K562 (cell line): Measurements from ENCODE around the gene PTK7. TPM values are rescaled to one million over a fixed set of nuclear protein-coding genes. Genes with fewer than 3 reads are reported as not detected.

Source experiments
- ARHGAP35 ChIP-seq: fragments of 450-650 bp; IDR thresholded peaks from 2 replicates; pipeline ENCODE4 v1.6.1; 2018; ENCODE audit not compliant: partially characterized antibody
- ARNT ChIP-seq, 2 experiments: fragments of 450-650 bp; IDR thresholded peaks; 2 replicates each; pipeline ENCODE4 v1.6.1; 2016; ENCODE audit warnings: mild to moderate bottlenecking in 1 of 2
- BRD4 ChIP-seq: fragments of 200-600 bp; sonication (generic); IDR thresholded peaks from 2 replicates; pipeline ENCODE4 v1.6.1; 2017; ENCODE audit warnings: inconsistent platforms
- MCM3 ChIP-seq: fragments of 450-650 bp; IDR thresholded peaks from 2 replicates; pipeline ENCODE4 v1.6.1; 2016
- NEUROD1 ChIP-seq: fragments of 150-350 bp; IDR thresholded peaks from 2 replicates; pipeline ENCODE4 v1.6.1; 2014; ENCODE audit warnings: borderline replicate concordance, low read length, low read depth; ENCODE audit not compliant: partially characterized antibody
- SAFB ChIP-seq: fragments of 200-400 bp; formaldehyde crosslinking; IDR thresholded peaks from 2 replicates; pipeline ENCODE4 v1.6.1; 2017; ENCODE audit warnings: low read depth, low read length, borderline replicate concordance
- SMARCA5 ChIP-seq: fragments of 450-650 bp; IDR thresholded peaks from 2 replicates; pipeline ENCODE4 v1.6.1; 2016
- SP1 ChIP-seq: sonication (generic); formaldehyde crosslinking; IDR thresholded peaks from 2 replicates; pipeline ENCODE4 v1.8.1; 2022; ENCODE audit warnings: mild to moderate bottlenecking, missing genetic modification reagents
- ZNF124 ChIP-seq: sonication (generic); formaldehyde crosslinking; IDR thresholded peaks from 2 replicates; pipeline ENCODE4 v1.8.1; 2022; ENCODE audit warnings: missing genetic modification reagents
- polyA plus RNA-seq, 8 experiments: library from polyadenylated mRNA; depleted of rRNA in 4 of 8; stranded (reverse) in 5 of 8; unstranded in 3 of 8; fragments of >200 nt; fragmentation: Nextera tagmentation in 2 of 8; fragmentation: Illumina TruSeq in 1 of 8; extraction: Ambion mirVana in 2 of 8; extraction: Trizol in 1 of 8; gene quantifications; 2 replicates each; pipeline versions ENCODE4 v1.2.1 to v1.2.3, GENCODE V29; 2011 to 2014; ENCODE audit warnings: inconsistent platforms in 1 of 8, missing spikeins in 1 of 8
- total RNA-seq, 7 experiments: library from RNA; depleted of rRNA in 6 of 7; stranded (reverse); fragments of >200 nt in 6 of 7; fragmentation: Illumina TruSeq in 2 of 7; extraction: Trizol in 2 of 7; gene quantifications; 2 replicates each; pipeline versions ENCODE4 v1.2.1 to v1.2.3, GENCODE V29; 2011 to 2021; ENCODE audit warnings: low replicate concordance in 1 of 7
- TF ChIP-seq, protein P1 (sequence below): fragments of 450-650 bp; formaldehyde crosslinking; IDR thresholded peaks from 2 replicates; pipeline ENCODE4 v1.4.0; 2022; ENCODE audit warnings: missing genetic modification characterization
- TF ChIP-seq, protein P2 (sequence below), 2 experiments: fragments of 450-650 bp; formaldehyde crosslinking in 1 of 2; IDR thresholded peaks; 2 replicates each; pipeline versions ENCODE4 v1.4.0 to v1.6.1; 2014 to 2020; ENCODE audit warnings: mild to moderate bottlenecking in 2 of 2, borderline replicate concordance in 1 of 2, low read depth in 1 of 2
- TF ChIP-seq, protein P3 (sequence below), 2 experiments: fragments of 200-800 bp in 1 of 2; sonication (Bioruptor generic) in 1 of 2; sonication (generic) in 1 of 2; formaldehyde crosslinking in 1 of 2; IDR thresholded peaks in 1 of 2; conservative IDR thresholded peaks in 1 of 2; 2 replicates each; pipeline versions ENCODE4 v1.5.0 to v1.6.1; 2016 to 2020; ENCODE audit warnings: missing compliant biosample characterization in 1 of 2, missing genetic modification characterization in 1 of 2, missing genetic modification reagents in 1 of 2
- TF ChIP-seq, protein P4 (sequence below): fragments of 250-450 bp; sonication (Bioruptor Pico); IDR thresholded peaks from 2 replicates; pipeline ENCODE4 v1.5.0; 2020; ENCODE audit warnings: mild to moderate bottlenecking

The PTK7 gene
- total and polyA plus RNA-seq, 9 of the 15 experiments (the other 6 are each of a cell fraction or from before 2014, with no cell fraction given) = 0.20 to 6.8 (median 4.2) TPM

DNA sequence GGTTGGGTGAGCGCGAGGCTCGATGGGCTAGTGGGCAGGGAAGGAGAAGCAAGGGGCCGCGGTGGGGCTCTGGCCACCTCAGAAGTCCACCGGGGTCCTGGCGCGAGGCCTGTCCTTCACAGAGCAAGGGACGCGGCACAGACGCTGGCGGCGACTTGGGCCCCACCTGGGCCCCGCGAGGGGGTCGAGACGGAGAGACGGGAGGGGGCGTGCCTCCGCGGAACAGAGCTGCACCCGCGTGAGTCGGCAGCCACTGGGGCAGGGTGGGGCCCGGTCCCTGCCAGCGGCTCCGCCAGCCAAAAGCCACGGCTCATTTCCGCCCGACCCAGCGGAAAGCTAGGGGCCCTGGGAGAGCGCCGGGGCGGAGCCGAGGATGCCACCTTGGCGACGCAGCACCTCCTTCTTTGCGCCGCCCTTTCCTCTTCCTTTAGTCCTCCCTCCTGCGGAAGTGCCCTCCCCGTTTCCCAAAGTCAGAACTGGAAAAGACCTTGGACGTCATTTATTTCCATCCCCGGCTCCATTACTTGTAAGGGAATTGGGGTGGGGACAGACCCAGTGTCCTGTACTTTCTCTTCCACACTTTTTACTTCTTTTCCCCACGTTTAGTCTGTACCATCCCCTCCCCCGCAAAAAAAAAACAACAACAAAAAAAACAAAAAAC lies 22.4 kb upstream of the PTK7 start, which contains the start of gene CUL7 (continued):
- TF ChIP-seq, protein P1, sequence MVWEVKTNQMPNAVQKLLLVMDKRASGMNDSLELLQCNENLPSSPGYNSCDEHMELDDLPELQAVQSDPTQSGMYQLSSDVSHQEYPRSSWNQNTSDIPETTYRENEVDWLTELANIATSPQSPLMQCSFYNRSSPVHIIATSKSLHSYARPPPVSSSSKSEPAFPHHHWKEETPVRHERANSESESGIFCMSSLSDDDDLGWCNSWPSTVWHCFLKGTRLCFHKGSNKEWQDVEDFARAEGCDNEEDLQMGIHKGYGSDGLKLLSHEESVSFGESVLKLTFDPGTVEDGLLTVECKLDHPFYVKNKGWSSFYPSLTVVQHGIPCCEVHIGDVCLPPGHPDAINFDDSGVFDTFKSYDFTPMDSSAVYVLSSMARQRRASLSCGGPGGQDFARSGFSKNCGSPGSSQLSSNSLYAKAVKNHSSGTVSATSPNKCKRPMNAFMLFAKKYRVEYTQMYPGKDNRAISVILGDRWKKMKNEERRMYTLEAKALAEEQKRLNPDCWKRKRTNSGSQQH = peak; percentile 93
- TF ChIP-seq, protein P2, sequence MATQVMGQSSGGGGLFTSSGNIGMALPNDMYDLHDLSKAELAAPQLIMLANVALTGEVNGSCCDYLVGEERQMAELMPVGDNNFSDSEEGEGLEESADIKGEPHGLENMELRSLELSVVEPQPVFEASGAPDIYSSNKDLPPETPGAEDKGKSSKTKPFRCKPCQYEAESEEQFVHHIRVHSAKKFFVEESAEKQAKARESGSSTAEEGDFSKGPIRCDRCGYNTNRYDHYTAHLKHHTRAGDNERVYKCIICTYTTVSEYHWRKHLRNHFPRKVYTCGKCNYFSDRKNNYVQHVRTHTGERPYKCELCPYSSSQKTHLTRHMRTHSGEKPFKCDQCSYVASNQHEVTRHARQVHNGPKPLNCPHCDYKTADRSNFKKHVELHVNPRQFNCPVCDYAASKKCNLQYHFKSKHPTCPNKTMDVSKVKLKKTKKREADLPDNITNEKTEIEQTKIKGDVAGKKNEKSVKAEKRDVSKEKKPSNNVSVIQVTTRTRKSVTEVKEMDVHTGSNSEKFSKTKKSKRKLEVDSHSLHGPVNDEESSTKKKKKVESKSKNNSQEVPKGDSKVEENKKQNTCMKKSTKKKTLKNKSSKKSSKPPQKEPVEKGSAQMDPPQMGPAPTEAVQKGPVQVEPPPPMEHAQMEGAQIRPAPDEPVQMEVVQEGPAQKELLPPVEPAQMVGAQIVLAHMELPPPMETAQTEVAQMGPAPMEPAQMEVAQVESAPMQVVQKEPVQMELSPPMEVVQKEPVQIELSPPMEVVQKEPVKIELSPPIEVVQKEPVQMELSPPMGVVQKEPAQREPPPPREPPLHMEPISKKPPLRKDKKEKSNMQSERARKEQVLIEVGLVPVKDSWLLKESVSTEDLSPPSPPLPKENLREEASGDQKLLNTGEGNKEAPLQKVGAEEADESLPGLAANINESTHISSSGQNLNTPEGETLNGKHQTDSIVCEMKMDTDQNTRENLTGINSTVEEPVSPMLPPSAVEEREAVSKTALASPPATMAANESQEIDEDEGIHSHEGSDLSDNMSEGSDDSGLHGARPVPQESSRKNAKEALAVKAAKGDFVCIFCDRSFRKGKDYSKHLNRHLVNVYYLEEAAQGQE (IDR thresholded peaks at IDR 0.05; ENCODE audit: borderline replicate concordance) = no peak
- TF ChIP-seq, protein P2 (CRISPR knock-in tag; IDR thresholded peaks at IDR 0.05; ENCODE audit: low read depth) = peak; percentile 92
- TF ChIP-seq, protein P3, sequence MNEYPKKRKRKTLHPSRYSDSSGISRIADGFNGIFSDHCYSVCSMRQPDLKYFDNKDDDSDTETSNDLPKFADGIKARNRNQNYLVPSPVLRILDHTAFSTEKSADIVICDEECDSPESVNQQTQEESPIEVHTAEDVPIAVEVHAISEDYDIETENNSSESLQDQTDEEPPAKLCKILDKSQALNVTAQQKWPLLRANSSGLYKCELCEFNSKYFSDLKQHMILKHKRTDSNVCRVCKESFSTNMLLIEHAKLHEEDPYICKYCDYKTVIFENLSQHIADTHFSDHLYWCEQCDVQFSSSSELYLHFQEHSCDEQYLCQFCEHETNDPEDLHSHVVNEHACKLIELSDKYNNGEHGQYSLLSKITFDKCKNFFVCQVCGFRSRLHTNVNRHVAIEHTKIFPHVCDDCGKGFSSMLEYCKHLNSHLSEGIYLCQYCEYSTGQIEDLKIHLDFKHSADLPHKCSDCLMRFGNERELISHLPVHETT (CRISPR knock-in tag; conservative IDR thresholded peaks at IDR 0.05 in 1 of 2, IDR thresholded peaks at IDR 0.05 in 1 of 2) = peak in 1 of 2 experiments; percentile 83; a peak in 2 of 4 replicates
- TF ChIP-seq ARNT (IDR thresholded peaks at IDR 0.05) = peak in 1 of 2 experiments; percentile 83; a peak in 2 of 4 replicates
- peak; percentile 93 for TF ChIP-seq SP1 (CRISPR knock-in tag)
- TF ChIP-seq MCM3 = no peak
- TF ChIP-seq, protein P4, sequence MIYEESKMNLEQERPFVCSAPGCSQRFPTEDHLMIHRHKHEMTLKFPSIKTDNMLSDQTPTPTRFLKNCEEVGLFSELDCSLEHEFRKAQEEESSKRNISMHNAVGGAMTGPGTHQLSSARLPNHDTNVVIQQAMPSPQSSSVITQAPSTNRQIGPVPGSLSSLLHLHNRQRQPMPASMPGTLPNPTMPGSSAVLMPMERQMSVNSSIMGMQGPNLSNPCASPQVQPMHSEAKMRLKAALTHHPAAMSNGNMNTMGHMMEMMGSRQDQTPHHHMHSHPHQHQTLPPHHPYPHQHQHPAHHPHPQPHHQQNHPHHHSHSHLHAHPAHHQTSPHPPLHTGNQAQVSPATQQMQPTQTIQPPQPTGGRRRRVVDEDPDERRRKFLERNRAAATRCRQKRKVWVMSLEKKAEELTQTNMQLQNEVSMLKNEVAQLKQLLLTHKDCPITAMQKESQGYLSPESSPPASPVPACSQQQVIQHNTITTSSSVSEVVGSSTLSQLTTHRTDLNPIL (CRISPR knock-in tag) = peak; percentile 81; the same call in 1 of the 2 replicates
- TF ChIP-seq ARHGAP35 = no peak
- TF ChIP-seq BRD4 = peak; percentile 82; the same call in 1 of the 2 replicates
- peak; percentile 51; the same call in 1 of the 2 replicates for TF ChIP-seq SAFB
- no peak for TF ChIP-seq SMARCA5
- peak; percentile 68 for TF ChIP-seq NEUROD1
- no peak for TF ChIP-seq ZNF124
